Measurements from ENCODE around the gene HP.

- TF ChIP-seq CTCF (IDR thresholded peaks at IDR 0.05; ENCODE audit: poor library complexity) = no peak
- no peak for TF ChIP-seq EZH2 (IDR thresholded peaks at IDR 0.05; ENCODE audit: borderline replicate concordance)
Measured at GRCh38 chr16:72055911-72056310, 1.6 kb downstream of the HP start.
